Loucy (cell line): ENCODE measurements around the gene MCU.

ENCODE experiments used
- H2AFZ ChIP-seq: fragments of 200-600 bp; sonication (generic); 2 replicates; pipeline ENCODE4 v1.6.0; 2016; ENCODE audit warnings: antibody characterized with exemption, mild to moderate bottlenecking, low read length, moderate library complexity
- H3F3A ChIP-seq: fragments of 200-600 bp; 2 replicates; pipeline ENCODE4 v1.6.0; 2016; ENCODE audit warnings: antibody characterized with exemption, low read depth, mild to moderate bottlenecking
- H3K27me3 ChIP-seq: fragments of 200-600 bp; sonication (generic); 2 replicates; pipeline ENCODE4 v1.6.1; 2014; ENCODE audit warnings: low read length, mild to moderate bottlenecking; ENCODE audit not compliant: insufficient read depth, poor library complexity, severe bottlenecking
- H3K36me3 ChIP-seq: fragments of 200-600 bp; sonication (generic); 2 replicates; pipeline ENCODE4 v1.6.1; 2016; ENCODE audit warnings: low read length; ENCODE audit not compliant: insufficient read depth
- H3K4me1 ChIP-seq: fragments of 200-600 bp; sonication (generic); 2 replicates; pipeline ENCODE4 v1.5.1; 2014; ENCODE audit warnings: low read length, mild to moderate bottlenecking; ENCODE audit not compliant: insufficient read depth, poor library complexity, severe bottlenecking
- H3K4me2 ChIP-seq: fragments of 200-600 bp; sonication (generic); 2 replicates; pipeline ENCODE4 v1.6.0; 2014; ENCODE audit warnings: antibody characterized with exemption, low read length, low read depth, mild to moderate bottlenecking; ENCODE audit not compliant: poor library complexity, severe bottlenecking
- H3K4me3 ChIP-seq: fragments of 200-600 bp; sonication (generic); 2 replicates; pipeline ENCODE4 v1.5.1; 2014; ENCODE audit warnings: low read length, mild to moderate bottlenecking, mixed read lengths; ENCODE audit not compliant: poor library complexity, severe bottlenecking
- H3K79me2 ChIP-seq: fragments of 200-600 bp; sonication (generic); 2 replicates; pipeline ENCODE4 v1.6.1; 2014; ENCODE audit warnings: low read length; ENCODE audit not compliant: insufficient read depth
- H3K9ac ChIP-seq: fragments of 200-600 bp; sonication (generic); 2 replicates; pipeline ENCODE4 v1.6.0; 2014; ENCODE audit warnings: mild to moderate bottlenecking, low read depth, low read length, moderate library complexity; ENCODE audit not compliant: poor library complexity, severe bottlenecking
- H3K9me2 ChIP-seq: fragments of 200-600 bp; sonication (generic); replicated peaks from 2 replicates; pipeline ENCODE4 v1.6.1; 2016; ENCODE audit warnings: low read depth, low read length, mixed read lengths
- H3K9me3 ChIP-seq: fragments of 200-600 bp; sonication (generic); 2 replicates; pipeline ENCODE4 v1.6.1; 2014; ENCODE audit warnings: mild to moderate bottlenecking, antibody characterized with exemption, low read length, low read depth; ENCODE audit not compliant: insufficient read depth
- H4K20me1 ChIP-seq: fragments of 200-600 bp; sonication (generic); 2 replicates; pipeline ENCODE4 v1.6.0; 2014; ENCODE audit warnings: antibody characterized with exemption, low read length, mild to moderate bottlenecking; ENCODE audit not compliant: insufficient read depth, poor library complexity, severe bottlenecking
- EZH2phosphoT487 ChIP-seq: fragments of 200-600 bp; IDR thresholded peaks from 2 replicates; pipeline ENCODE4 v1.6.1; 2018; ENCODE audit warnings: antibody characterized with exemption, mild to moderate bottlenecking, moderate library complexity, borderline replicate concordance
- TF ChIP-seq, protein P1 (sequence below): fragments of 200-600 bp; sonication (generic); conservative IDR thresholded peaks from 2 replicates; pipeline ENCODE4 v1.5.1; 2014; ENCODE audit warnings: mild to moderate bottlenecking, antibody characterized with exemption, low read length

Gene MCU

GRCh38 chr10:72822342-72822986 lies 130.5 kb downstream of the MCU start:
- Histone ChIP-seq H4K20me1 (no peaks in the 10 kb centered on the region), H3K4me3 (no peak overlapping the region), H3F3A (no peaks in the 10 kb centered on the region), H3K9ac (no peak overlapping the region), H3K4me2 (no peak overlapping the region), H3K9me3 (peaks cover 9% of the 10 kb centered on the region; the same call in 1 of the 2 replicates), H3K9me2 (no peaks in the 10 kb centered on the region), H3K36me3 (no peaks in the 10 kb centered on the region), H3K27me3 (no peaks in the 10 kb centered on the region), H3K4me1 (peaks cover 22% of the 10 kb centered on the region), H2AFZ (no peak overlapping the region), H3K79me2 (no peaks in the 10 kb centered on the region)
- no peak for TF ChIP-seq EZH2phosphoT487
- TF ChIP-seq, protein P1, sequence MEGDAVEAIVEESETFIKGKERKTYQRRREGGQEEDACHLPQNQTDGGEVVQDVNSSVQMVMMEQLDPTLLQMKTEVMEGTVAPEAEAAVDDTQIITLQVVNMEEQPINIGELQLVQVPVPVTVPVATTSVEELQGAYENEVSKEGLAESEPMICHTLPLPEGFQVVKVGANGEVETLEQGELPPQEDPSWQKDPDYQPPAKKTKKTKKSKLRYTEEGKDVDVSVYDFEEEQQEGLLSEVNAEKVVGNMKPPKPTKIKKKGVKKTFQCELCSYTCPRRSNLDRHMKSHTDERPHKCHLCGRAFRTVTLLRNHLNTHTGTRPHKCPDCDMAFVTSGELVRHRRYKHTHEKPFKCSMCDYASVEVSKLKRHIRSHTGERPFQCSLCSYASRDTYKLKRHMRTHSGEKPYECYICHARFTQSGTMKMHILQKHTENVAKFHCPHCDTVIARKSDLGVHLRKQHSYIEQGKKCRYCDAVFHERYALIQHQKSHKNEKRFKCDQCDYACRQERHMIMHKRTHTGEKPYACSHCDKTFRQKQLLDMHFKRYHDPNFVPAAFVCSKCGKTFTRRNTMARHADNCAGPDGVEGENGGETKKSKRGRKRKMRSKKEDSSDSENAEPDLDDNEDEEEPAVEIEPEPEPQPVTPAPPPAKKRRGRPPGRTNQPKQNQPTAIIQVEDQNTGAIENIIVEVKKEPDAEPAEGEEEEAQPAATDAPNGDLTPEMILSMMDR: no peak

DNA sequence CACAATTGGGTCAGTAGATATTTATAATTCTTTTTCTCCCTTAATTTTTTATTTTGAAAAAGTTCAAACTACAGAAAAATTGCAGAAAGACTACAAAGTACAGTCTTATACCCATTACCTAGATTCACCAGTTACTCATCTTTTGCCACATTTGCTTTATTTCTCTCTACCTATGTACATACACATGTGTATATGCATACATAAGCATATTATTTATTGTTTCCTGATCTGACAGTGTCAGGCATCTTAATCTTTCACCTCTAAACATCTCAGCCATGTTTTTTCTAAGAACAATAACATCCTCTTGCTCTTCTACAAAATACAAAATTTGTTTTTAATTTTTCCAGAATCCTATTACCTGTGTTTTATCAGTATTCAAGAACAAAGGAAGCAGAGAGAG lies 133.2 kb downstream of the MCU start:
- H3K4me1 ChIP-seq: peaks cover 16% of the 10 kb centered on the region
- H3K4me3 ChIP-seq: no peak overlapping the region
- H3K79me2 ChIP-seq: no peaks in the 10 kb centered on the region
- no peak overlapping the region for H2AFZ ChIP-seq
- no peaks in the 10 kb centered on the region for H4K20me1 ChIP-seq
- H3K9ac ChIP-seq: no peak overlapping the region
- H3K9me3 ChIP-seq: peaks cover 9% of the 10 kb centered on the region; the same call in 1 of the 2 replicates
- H3K27me3 ChIP-seq: no peaks in the 10 kb centered on the region
- H3F3A ChIP-seq: no peaks in the 10 kb centered on the region
- no peak for TF ChIP-seq EZH2phosphoT487
- TF ChIP-seq, protein P1: no peak
- H3K4me2 ChIP-seq: no peak overlapping the region
- H3K36me3 ChIP-seq: no peaks in the 10 kb centered on the region
- H3K9me2 ChIP-seq: no peaks in the 10 kb centered on the region

DNA sequence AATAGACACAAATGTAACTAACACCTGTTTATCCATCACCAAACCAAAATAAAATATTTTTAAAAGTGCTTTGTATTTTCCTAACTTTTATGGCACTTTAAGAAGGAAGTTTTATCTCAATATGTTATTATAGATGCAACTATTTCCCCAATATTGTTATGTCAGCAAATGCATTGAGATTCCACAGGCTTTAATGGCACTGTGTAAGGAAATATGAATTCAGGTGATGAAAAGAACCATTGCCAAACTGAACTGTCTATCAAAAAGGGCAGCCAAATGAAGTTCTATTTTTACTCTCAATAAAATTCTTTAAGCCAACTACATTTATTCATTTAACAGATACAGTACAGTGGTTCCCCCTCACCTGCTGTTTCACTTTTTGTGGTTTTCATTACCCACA lies 134.4 kb downstream of the MCU start:
- Histone ChIP-seq H3F3A (no peaks in the 10 kb centered on the region), H2AFZ (no peak overlapping the region), H3K79me2 (no peaks in the 10 kb centered on the region), H3K9me2 (no peaks in the 10 kb centered on the region), H3K4me3 (no peak overlapping the region), H3K36me3 (no peaks in the 10 kb centered on the region), H3K27me3 (no peaks in the 10 kb centered on the region), H4K20me1 (no peaks in the 10 kb centered on the region), H3K9me3 (peaks cover 9% of the 10 kb centered on the region; the same call in 1 of the 2 replicates), H3K9ac (no peak overlapping the region), H3K4me2 (peak overlapping the region; percentile 14), H3K4me1 (peaks cover 16% of the 10 kb centered on the region)
- TF ChIP-seq EZH2phosphoT487: no peak
- TF ChIP-seq, protein P1: no peak
